IMR-90 (cell line): Measurements from ENCODE around the gene VAC14. TPM values are rescaled to one million over a fixed set of nuclear protein-coding genes. Genes with fewer than 3 reads are reported as not detected.

Experiments used
- ATAC-seq: fragments of 200-7000 bp; cut with Tn5 transposase; 2 replicates; pipeline ENCODE4 v1.9.1; 2020; ENCODE audit warnings: low read depth, mild to moderate bottlenecking, moderate library complexity
- BruUV-seq: library from RNA; stranded (reverse); fragments of 400-500 nt; replicated peaks from 2 replicates; lab custom pipeline; 2021; lab: Mats Ljungman, UMichigan
- CTCF ChIA-PET: fragments of 300-600 bp; formaldehyde crosslinking; extraction: SDS; loops from one replicate; lab custom pipeline; 2021; ENCODE audit warnings: antibody characterized with exemption; lab: Yijun Ruan, JAX
- POLR2A ChIA-PET: fragments of 300-600 bp; sonication (Branson Sonifier 250); formaldehyde crosslinking; loops from one replicate; lab custom pipeline; 2022; ENCODE audit warnings: antibody characterized with exemption; ENCODE audit not compliant: unreplicated experiment; lab: Charles Lee
- DNase-seq: peaks from one replicate; pipeline ENCODE4 v3.0.0; 2013
- H2AFZ ChIP-seq: replicated peaks from 2 replicates; pipeline ENCODE3; 2013; ENCODE audit warnings: low read length, mild to moderate bottlenecking; ENCODE audit not compliant: poor library complexity
- H2AK5ac ChIP-seq: 2 replicates; pipeline ENCODE4 v1.6.1; 2013; ENCODE audit warnings: low read depth, low read length, inconsistent platforms
- H2AK9ac ChIP-seq: replicated peaks from 2 replicates; pipeline ENCODE3; 2013; ENCODE audit warnings: mild to moderate bottlenecking, low read depth, low read length, moderate library complexity; ENCODE audit not compliant: poor library complexity
- H2BK120ac ChIP-seq: 2 replicates; pipeline ENCODE4 v1.6.1; 2013; ENCODE audit warnings: low read depth, low read length, inconsistent platforms
- H2BK15ac ChIP-seq: 3 replicates; pipeline ENCODE4 v1.6.1; 2013; ENCODE audit warnings: low read depth, low read length, inconsistent platforms
- H2BK20ac ChIP-seq: 2 replicates; pipeline ENCODE4 v1.6.1; 2013; ENCODE audit warnings: low read depth, mild to moderate bottlenecking, inconsistent platforms, low read length, moderate library complexity
- H2BK5ac ChIP-seq: 2 replicates; pipeline ENCODE4 v1.6.1; 2013; ENCODE audit warnings: mild to moderate bottlenecking, low read depth, low read length, inconsistent platforms; ENCODE audit not compliant: poor library complexity, severe bottlenecking
- H3K14ac ChIP-seq: replicated peaks from 2 replicates; pipeline ENCODE4 v1.6.1; 2013; ENCODE audit warnings: low read depth, low read length, inconsistent platforms
- H3K18ac ChIP-seq: 2 replicates; pipeline ENCODE4 v1.6.1; 2013; ENCODE audit warnings: low read depth, low read length, control low read depth
- H3K23ac ChIP-seq: 2 replicates; pipeline ENCODE4 v1.6.1; 2013; ENCODE audit warnings: low read depth, low read length, inconsistent platforms
- H3K27ac ChIP-seq: 2 replicates; pipeline ENCODE4 v1.5.1; 2013; ENCODE audit warnings: mild to moderate bottlenecking, control low read depth, low read length; ENCODE audit not compliant: insufficient read depth
- H3K27me3 ChIP-seq: 2 replicates; pipeline ENCODE4 v1.6.1; 2013; ENCODE audit warnings: low read length; ENCODE audit not compliant: control insufficient read depth, insufficient read depth
- H3K36me3 ChIP-seq: 2 replicates; pipeline ENCODE4 v1.6.1; 2013; ENCODE audit warnings: low read length, mixed read lengths; ENCODE audit not compliant: control insufficient read depth, insufficient read depth
- H3K4ac ChIP-seq: 2 replicates; pipeline ENCODE4 v1.6.1; 2013; ENCODE audit warnings: low read depth, low read length, inconsistent platforms
- H3K4me1 ChIP-seq: 2 replicates; pipeline ENCODE4 v1.6.1; 2013; ENCODE audit warnings: low read length, mixed read lengths; ENCODE audit not compliant: control insufficient read depth, insufficient read depth
- H3K4me2 ChIP-seq: 2 replicates; pipeline ENCODE4 v1.6.1; 2013; ENCODE audit warnings: low read depth, mild to moderate bottlenecking, control low read depth, low read length, moderate library complexity
- H3K4me3 ChIP-seq: 2 replicates; pipeline ENCODE4 v1.5.1; 2013; ENCODE audit warnings: low read depth, mild to moderate bottlenecking, control low read depth, low read length, moderate library complexity; ENCODE audit not compliant: insufficient read depth
- H3K56ac ChIP-seq: 2 replicates; pipeline ENCODE4 v1.6.1; 2013; ENCODE audit warnings: low read length, inconsistent platforms; ENCODE audit not compliant: insufficient read depth; ENCODE audit errors: extremely low read depth
- H3K79me1 ChIP-seq, 2 experiments: 2 replicates each; pipeline ENCODE4 v1.6.1; 2013; ENCODE audit warnings: low read length in 2 of 2, inconsistent platforms in 1 of 2, low read depth in 1 of 2
- H3K9ac ChIP-seq: 2 replicates; pipeline ENCODE4 v1.6.1; 2013; ENCODE audit warnings: low read depth, low read length, control low read depth
- H3K9me1 ChIP-seq: 2 replicates; pipeline ENCODE4 v1.6.1; 2013; ENCODE audit warnings: low read length, inconsistent platforms; ENCODE audit not compliant: insufficient read depth
- H3K9me3 ChIP-seq: 2 replicates; pipeline ENCODE4 v1.6.1; 2013; ENCODE audit warnings: low read length; ENCODE audit not compliant: control insufficient read depth, insufficient read depth
- H4K20me1 ChIP-seq: 2 replicates; pipeline ENCODE4 v1.6.1; 2013; ENCODE audit warnings: low read length, inconsistent platforms; ENCODE audit not compliant: insufficient read depth
- H4K5ac ChIP-seq: 2 replicates; pipeline ENCODE4 v1.6.1; 2013; ENCODE audit warnings: mild to moderate bottlenecking, low read depth, low read length, control low read depth
- H4K8ac ChIP-seq, 2 experiments: 2 replicates each; pipeline ENCODE4 v1.6.1; 2013; ENCODE audit warnings: low read depth in 2 of 2, low read length in 2 of 2, control low read depth in 1 of 2, inconsistent platforms in 1 of 2
- H4K91ac ChIP-seq: 2 replicates; pipeline ENCODE4 v1.6.1; 2013; ENCODE audit warnings: low read depth, low read length, inconsistent platforms; ENCODE audit not compliant: insufficient read depth
- NFE2L2 ChIP-seq: fragments of 150-350 bp; IDR thresholded peaks from 2 replicates; pipeline ENCODE4 v1.6.1; 2016; ENCODE audit warnings: low read depth, mild to moderate bottlenecking, low read length
- RAD21 ChIP-seq: IDR thresholded peaks from 2 replicates; pipeline ENCODE4 v1.6.1; 2012; ENCODE audit warnings: low read length, improper control_type of control experiment
- RFX5 ChIP-seq: IDR thresholded peaks from 2 replicates; pipeline ENCODE4 v1.8.0; 2012; ENCODE audit warnings: low read depth, mild to moderate bottlenecking, low read length, moderate library complexity
- SMC3 ChIP-seq: fragments of 150-350 bp; IDR thresholded peaks from 2 replicates; pipeline ENCODE4 v1.6.1; 2016; ENCODE audit warnings: low read depth, mild to moderate bottlenecking, antibody characterized with exemption, low read length, moderate library complexity
- USF2 ChIP-seq: fragments of 150-350 bp; IDR thresholded peaks from 2 replicates; pipeline ENCODE4 v1.6.1; 2017; ENCODE audit warnings: mild to moderate bottlenecking, antibody characterized with exemption, low read length, low read depth
- WGBS, 2 experiments: methylation state at CpG; one replicate each; pipeline versions ENCODE4 v1.1.5 to v1.1.7; 2013; ENCODE audit warnings: missing lambda C conversion rate in 2 of 2; ENCODE audit not compliant: insufficient read length in 1 of 2; ENCODE audit errors: extremely low coverage in 2 of 2; 5-methylcytosine and 5-hydroxymethylcytosine counted together
- dilution Hi-C: fragments of 300-500 bp; cut with HindIII; formaldehyde crosslinking; loops from one replicate; pipeline ENCODE4 v1.14.3; 2018; ENCODE audit warnings: low sequenced_read_pairs; ENCODE audit not compliant: unreplicated experiment
- in situ Hi-C: fragments of 300-500 bp; cut with MboI; formaldehyde crosslinking; loops from 3 replicates; pipeline ENCODE4 v1.14.3; 2019; ENCODE audit warnings: low sequenced_read_pairs, inconsistent platforms, mixed read lengths
- intact Hi-C: fragments of 100-400 bp; cut with micrococcal nuclease; formaldehyde crosslinking; loops from 2 replicates; pipeline ENCODE4 v1.10.0; 2022
- polyA plus RNA-seq, 3 experiments: library from polyadenylated mRNA; depleted of rRNA; stranded (reverse); fragments of >200 nt; gene quantifications; 2 replicates each; pipeline ENCODE4 v1.2.3, GENCODE V29; 2012; ENCODE audit warnings: low replicate concordance in 1 of 3
- total RNA-seq: library from RNA; depleted of rRNA; stranded (reverse); fragments of >200 nt; gene quantifications from 2 replicates; pipeline ENCODE4 v1.2.3, GENCODE V29; 2012

VAC14 gene
- total and polyA plus RNA-seq, 2 of the 4 experiments (the other 2 are of a cell fraction) = 21.1 to 40.2 TPM

- H3K27me3 ChIP-seq = no peaks in the 10 kb centered on the region
- H3K9me3 ChIP-seq = no peaks in the 10 kb centered on the region
- peak overlapping the region; percentile 76; the same call in 1 of the 2 replicates for H3K23ac ChIP-seq
- peaks cover 34% of the 10 kb centered on the region for H3K9me1 ChIP-seq
- TF ChIP-seq NFE2L2 = no peak
- no peak for TF ChIP-seq RFX5
- TF ChIP-seq RAD21 = no peak
- no peak for TF ChIP-seq USF2
- TF ChIP-seq SMC3 = no peak
- ChIA-PET CTCF (interaction anchor here (2.4 kb wide), 1 partner anchor 58 kb away, joined by 7 read pairs; no protein-coding TSS in a partner anchor), POLR2A (no interaction called here)
- peak overlapping the region; percentile 68 for H2AK9ac ChIP-seq
- peaks cover 37% of the 10 kb centered on the region for H3K4me1 ChIP-seq
- peak overlapping the region; percentile 81; the same call in 2 of the 3 replicates for H2BK15ac ChIP-seq
- intact Hi-C loops (no loop called here), in situ Hi-C loops (no loop called here), dilution Hi-C loops (no loop called here)
- ATAC-seq (no peak), DNase-seq (no peak)
- peaks cover 9 to 51% of the 10 kb centered on the region in 2 experiments for H3K79me1 ChIP-seq
- peak overlapping the region; percentile 79 for H4K5ac ChIP-seq
- H2AK5ac ChIP-seq = peak overlapping the region; percentile 94
- H2BK20ac ChIP-seq = peak overlapping the region; percentile 71
- H3K4me3 ChIP-seq = no peak overlapping the region
- 100% methylated on average over 1 of the region's 12 CpGs; no CpG with 5 or more reads in 1 of the 2 experiments for WGBS, 2 experiments
- H3K18ac ChIP-seq = peak overlapping the region; percentile 30; the same call in 1 of the 2 replicates
- peak overlapping the region; percentile 57 to 90; a peak in 2 of 4 replicates for H4K8ac ChIP-seq
- no peaks in the 10 kb centered on the region for H4K20me1 ChIP-seq
- H2BK120ac ChIP-seq = peak overlapping the region; percentile 95
- peak overlapping the region; percentile 89 for H3K14ac ChIP-seq
- no peaks in the 10 kb centered on the region for H3K36me3 ChIP-seq
- no peak overlapping the region for H3K4me2 ChIP-seq
- BruUV-seq = no TSS peak
- H3K27ac ChIP-seq = peak overlapping the region; percentile 49; the same call in 1 of the 2 replicates
- peak overlapping the region; percentile 73 for H4K91ac ChIP-seq
- H3K4ac ChIP-seq = peak overlapping the region; percentile 96
- H2AFZ ChIP-seq = peak overlapping the region; percentile 6
- no peak overlapping the region for H3K56ac ChIP-seq
- H2BK5ac ChIP-seq = peak overlapping the region; percentile 51
- H3K9ac ChIP-seq = no peak overlapping the region; the same call in 1 of the 2 replicates
These were observed 88.0 kb downstream of the VAC14 start for GRCh38 chr16:70712942-70713341.
